AG10803 (cell line): Measurements from ENCODE around the gene MON2.

Experiments used
- DNase-seq: peaks from one replicate; pipeline ENCODE4 v3.0.0; 2010; ENCODE audit warnings: low read depth
- H3K4me3 ChIP-seq: 2 replicates; pipeline ENCODE4 v1.5.1; 2011; ENCODE audit warnings: mild to moderate bottlenecking, low read length, control low read depth
- CTCF ChIP-seq: conservative IDR thresholded peaks from 2 replicates; pipeline ENCODE4 v1.5.1; 2011; ENCODE audit warnings: mild to moderate bottlenecking, low read length, control low read depth, inconsistent platforms

Gene MON2

GRCh38 chr12:62520361-62520760, 53.7 kb downstream of the MON2 start:
- no peak overlapping the region for H3K4me3 ChIP-seq
- DNase-seq: no peak
- TF ChIP-seq CTCF: no peak

GRCh38 chr12:62522984-62523383, 56.4 kb downstream of the MON2 start:
- H3K4me3 ChIP-seq: no peak overlapping the region

GRCh38 chr12:62523619-62524018, 57.0 kb downstream of the MON2 start:
- no peak for DNase-seq
- H3K4me3 ChIP-seq: no peak overlapping the region
- no peak for TF ChIP-seq CTCF

More at GRCh38 chr12:62522984-62523383, 56.4 kb downstream of the MON2 start:
- TF ChIP-seq CTCF: peak; percentile 15
- peak; percentile 2 for DNase-seq

GRCh38 chr12:62525271-62525670, 58.6 kb downstream of the MON2 start:
- TF ChIP-seq CTCF: no peak
- H3K4me3 ChIP-seq: no peak overlapping the region
- DNase-seq: no peak

- DNase-seq: peak; percentile 58
- TF ChIP-seq CTCF: no peak
- H3K4me3 ChIP-seq: no peak overlapping the region
These were observed 64.0 kb downstream of the MON2 start for GRCh38 chr12:62530596-62530995.

GRCh38 chr12:62532333-62532732, 65.7 kb downstream of the MON2 start:
- no peak for DNase-seq
- H3K4me3 ChIP-seq: no peak overlapping the region
- TF ChIP-seq CTCF: no peak

GRCh38 chr12:62533087-62533754, 66.6 kb downstream of the MON2 start:
- no peak for TF ChIP-seq CTCF
- no peak for DNase-seq
- H3K4me3 ChIP-seq: no peak overlapping the region
